ENCODE results near the gene ARSB.

GRCh38 chr5:78794693-78795215 is 190.4 kb downstream of the ARSB start:
- TF ChIP-seq CTCF (IDR thresholded peaks at IDR 0.05; ENCODE audit: low read depth, low read length, poor library complexity, severe bottlenecking) (no peak), EZH2phosphoT487 (IDR thresholded peaks at IDR 0.05; ENCODE audit: borderline replicate concordance, low read length) (no peak)
